ENCODE data around the gene HAUS6. TPM values are rescaled to one million over a fixed set of nuclear protein-coding genes. Genes with fewer than 3 reads are reported as not detected.

The HAUS6 gene
- total and polyA plus RNA-seq, 2 of the 13 experiments (the other 11 are each of a cell fraction or from before 2014, with no cell fraction given): 9.8 to 31.1 TPM

DNA sequence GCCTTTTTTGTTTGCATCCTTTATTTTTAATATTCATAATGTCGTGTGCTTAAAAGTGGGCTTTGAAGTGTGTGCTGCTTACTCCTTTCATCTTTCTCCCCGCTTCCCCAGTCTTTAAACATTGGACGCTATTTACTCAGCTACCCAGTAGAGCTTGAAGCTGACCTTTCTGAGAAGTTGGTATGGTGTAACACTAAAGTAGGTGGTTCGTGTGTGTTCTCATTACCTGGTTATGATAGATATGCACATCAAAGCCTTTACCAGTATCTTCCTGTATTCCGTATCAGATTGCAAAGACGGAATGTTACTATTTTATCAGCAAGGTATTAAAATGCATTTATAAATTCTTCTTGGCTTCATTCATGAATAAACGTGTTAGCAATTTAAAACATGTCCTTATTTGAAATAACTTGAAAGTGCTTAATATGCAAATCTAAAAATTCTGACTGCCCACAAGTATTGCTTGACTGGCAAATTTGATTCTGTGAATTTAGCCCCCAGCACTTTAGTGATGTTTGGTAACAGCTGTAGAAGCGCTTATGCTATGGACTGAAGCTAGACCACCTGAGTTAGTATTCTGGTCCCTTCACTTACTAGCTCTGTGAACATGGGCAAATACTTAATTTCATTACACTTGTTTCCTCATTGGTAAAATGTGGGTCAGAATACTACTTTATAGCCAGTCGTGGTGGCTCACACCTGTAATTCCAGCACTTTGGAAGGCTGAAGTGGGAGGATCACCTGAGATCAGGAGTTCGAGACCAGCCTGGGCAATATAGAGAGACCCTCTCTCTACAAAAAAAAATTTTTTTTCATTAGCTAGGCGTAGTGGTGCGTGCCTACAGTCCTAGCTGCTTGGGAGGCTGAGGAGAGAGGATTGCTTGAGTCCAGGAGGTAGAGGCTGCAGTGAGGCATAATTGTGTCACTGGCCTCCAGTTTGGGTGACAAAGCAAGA lies 51.8 kb downstream of the HAUS6 start (continued):
- TF ChIP-seq ZNF850 (CRISPR knock-in tag; conservative IDR thresholded peaks at IDR 0.05) (no peak), ZNF878 (CRISPR knock-in tag; IDR thresholded peaks at IDR 0.05) (no peak), TSC22D2 (CRISPR knock-in tag; IDR thresholded peaks at IDR 0.05; ENCODE audit: borderline replicate concordance) (no peak), ZZZ3 (CRISPR knock-in tag; IDR thresholded peaks at IDR 0.05; ENCODE audit: borderline replicate concordance) (no peak), NR3C1 (CRISPR knock-in tag; IDR thresholded peaks at IDR 0.05) (no peak), CAMTA2 (CRISPR knock-in tag; IDR thresholded peaks at IDR 0.05; ENCODE audit: borderline replicate concordance) (no peak), SKI (IDR thresholded peaks at IDR 0.05; ENCODE audit: partially characterized antibody) (no peak), NFIC (IDR thresholded peaks at IDR 0.05; ENCODE audit: low read length) (0 out of 2 replicates have a peak, but pooled peaks have one; percentile 40), THAP11 (CRISPR knock-in tag; IDR thresholded peaks at IDR 0.05) (peak; percentile 20; the same call in 1 of the 2 replicates), ZNF747 (CRISPR knock-in tag; IDR thresholded peaks at IDR 0.05; ENCODE audit: borderline replicate concordance) (no peak), FOXA3 (CRISPR knock-in tag; IDR thresholded peaks at IDR 0.05) (peak; percentile 86), ZNF7 (CRISPR knock-in tag; IDR thresholded peaks at IDR 0.05) (no peak), TOPORS (CRISPR knock-in tag; IDR thresholded peaks at IDR 0.05) (no peak), ZNF510 (CRISPR knock-in tag; IDR thresholded peaks at IDR 0.05; ENCODE audit: low read depth) (no peak)
- TF ChIP-seq, protein P1, sequence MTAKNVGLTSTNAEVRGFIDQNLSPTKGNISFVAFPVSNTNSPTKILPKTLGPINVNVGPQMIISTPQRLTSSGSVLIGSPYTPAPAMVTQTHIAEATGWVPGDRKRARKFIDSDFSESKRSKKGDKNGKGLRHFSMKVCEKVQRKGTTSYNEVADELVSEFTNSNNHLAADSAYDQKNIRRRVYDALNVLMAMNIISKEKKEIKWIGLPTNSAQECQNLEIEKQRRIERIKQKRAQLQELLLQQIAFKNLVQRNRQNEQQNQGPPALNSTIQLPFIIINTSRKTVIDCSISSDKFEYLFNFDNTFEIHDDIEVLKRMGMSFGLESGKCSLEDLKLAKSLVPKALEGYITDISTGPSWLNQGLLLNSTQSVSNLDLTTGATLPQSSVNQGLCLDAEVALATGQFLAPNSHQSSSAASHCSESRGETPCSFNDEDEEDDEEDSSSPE (CRISPR knock-in tag; IDR thresholded peaks at IDR 0.05): no peak
- TF ChIP-seq, protein P2, sequence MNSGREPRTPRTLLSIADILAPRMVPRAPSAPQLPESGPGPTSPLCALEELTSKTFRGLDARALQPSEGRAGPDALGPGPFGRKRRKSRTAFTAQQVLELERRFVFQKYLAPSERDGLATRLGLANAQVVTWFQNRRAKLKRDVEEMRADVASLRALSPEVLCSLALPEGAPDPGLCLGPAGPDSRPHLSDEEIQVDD (CRISPR knock-in tag; IDR thresholded peaks at IDR 0.05; ENCODE audit: borderline replicate concordance): no peak
- TF ChIP-seq, protein P3, sequence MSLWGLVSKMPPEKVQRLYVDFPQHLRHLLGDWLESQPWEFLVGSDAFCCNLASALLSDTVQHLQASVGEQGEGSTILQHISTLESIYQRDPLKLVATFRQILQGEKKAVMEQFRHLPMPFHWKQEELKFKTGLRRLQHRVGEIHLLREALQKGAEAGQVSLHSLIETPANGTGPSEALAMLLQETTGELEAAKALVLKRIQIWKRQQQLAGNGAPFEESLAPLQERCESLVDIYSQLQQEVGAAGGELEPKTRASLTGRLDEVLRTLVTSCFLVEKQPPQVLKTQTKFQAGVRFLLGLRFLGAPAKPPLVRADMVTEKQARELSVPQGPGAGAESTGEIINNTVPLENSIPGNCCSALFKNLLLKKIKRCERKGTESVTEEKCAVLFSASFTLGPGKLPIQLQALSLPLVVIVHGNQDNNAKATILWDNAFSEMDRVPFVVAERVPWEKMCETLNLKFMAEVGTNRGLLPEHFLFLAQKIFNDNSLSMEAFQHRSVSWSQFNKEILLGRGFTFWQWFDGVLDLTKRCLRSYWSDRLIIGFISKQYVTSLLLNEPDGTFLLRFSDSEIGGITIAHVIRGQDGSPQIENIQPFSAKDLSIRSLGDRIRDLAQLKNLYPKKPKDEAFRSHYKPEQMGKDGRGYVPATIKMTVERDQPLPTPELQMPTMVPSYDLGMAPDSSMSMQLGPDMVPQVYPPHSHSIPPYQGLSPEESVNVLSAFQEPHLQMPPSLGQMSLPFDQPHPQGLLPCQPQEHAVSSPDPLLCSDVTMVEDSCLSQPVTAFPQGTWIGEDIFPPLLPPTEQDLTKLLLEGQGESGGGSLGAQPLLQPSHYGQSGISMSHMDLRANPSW (CRISPR knock-in tag; IDR thresholded peaks at IDR 0.05; ENCODE audit: borderline replicate concordance): 0 out of 2 replicates have a peak, but pooled peaks have one; percentile 36
- TF ChIP-seq, protein P4, sequence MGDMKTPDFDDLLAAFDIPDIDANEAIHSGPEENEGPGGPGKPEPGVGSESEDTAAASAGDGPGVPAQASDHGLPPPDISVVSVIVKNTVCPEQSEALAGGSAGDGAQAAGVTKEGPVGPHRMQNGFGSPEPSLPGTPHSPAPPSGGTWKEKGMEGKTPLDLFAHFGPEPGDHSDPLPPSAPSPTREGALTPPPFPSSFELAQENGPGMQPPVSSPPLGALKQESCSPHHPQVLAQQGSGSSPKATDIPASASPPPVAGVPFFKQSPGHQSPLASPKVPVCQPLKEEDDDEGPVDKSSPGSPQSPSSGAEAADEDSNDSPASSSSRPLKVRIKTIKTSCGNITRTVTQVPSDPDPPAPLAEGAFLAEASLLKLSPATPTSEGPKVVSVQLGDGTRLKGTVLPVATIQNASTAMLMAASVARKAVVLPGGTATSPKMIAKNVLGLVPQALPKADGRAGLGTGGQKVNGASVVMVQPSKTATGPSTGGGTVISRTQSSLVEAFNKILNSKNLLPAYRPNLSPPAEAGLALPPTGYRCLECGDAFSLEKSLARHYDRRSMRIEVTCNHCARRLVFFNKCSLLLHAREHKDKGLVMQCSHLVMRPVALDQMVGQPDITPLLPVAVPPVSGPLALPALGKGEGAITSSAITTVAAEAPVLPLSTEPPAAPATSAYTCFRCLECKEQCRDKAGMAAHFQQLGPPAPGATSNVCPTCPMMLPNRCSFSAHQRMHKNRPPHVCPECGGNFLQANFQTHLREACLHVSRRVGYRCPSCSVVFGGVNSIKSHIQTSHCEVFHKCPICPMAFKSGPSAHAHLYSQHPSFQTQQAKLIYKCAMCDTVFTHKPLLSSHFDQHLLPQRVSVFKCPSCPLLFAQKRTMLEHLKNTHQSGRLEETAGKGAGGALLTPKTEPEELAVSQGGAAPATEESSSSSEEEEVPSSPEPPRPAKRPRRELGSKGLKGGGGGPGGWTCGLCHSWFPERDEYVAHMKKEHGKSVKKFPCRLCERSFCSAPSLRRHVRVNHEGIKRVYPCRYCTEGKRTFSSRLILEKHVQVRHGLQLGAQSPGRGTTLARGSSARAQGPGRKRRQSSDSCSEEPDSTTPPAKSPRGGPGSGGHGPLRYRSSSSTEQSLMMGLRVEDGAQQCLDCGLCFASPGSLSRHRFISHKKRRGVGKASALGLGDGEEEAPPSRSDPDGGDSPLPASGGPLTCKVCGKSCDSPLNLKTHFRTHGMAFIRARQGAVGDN (CRISPR knock-in tag; IDR thresholded peaks at IDR 0.05): no peak
- TF ChIP-seq, protein P5, sequence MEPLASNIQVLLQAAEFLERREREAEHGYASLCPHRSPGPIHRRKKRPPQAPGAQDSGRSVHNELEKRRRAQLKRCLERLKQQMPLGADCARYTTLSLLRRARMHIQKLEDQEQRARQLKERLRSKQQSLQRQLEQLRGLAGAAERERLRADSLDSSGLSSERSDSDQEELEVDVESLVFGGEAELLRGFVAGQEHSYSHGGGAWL (CRISPR knock-in tag; IDR thresholded peaks at IDR 0.05): no peak

Measured in HepG2 (cell line).